ENCODE data around the gene PTK6. TPM values are rescaled to one million over a fixed set of nuclear protein-coding genes. Genes with fewer than 3 reads are reported as not detected.
A peak's percentile ranks its signal among the peaks of the same experiment; 100 is the strongest.

Gene PTK6
- total and polyA plus RNA-seq, 2 of the 13 experiments (the other 11 are each of a cell fraction or from before 2014, with no cell fraction given), result 0.08 TPM; not detected in 1

- TF ChIP-seq DZIP1 (CRISPR knock-in tag; IDR thresholded peaks at IDR 0.05) (0 out of 2 replicates have a peak, but pooled peaks have one; percentile 46), TEAD3 (CRISPR knock-in tag; optimal IDR thresholded peaks at IDR 0.05; ENCODE audit: borderline replicate concordance) (peak; percentile 58), TSC22D2 (CRISPR knock-in tag; IDR thresholded peaks at IDR 0.05; ENCODE audit: borderline replicate concordance) (no peak; the same call in 1 of the 2 replicates), KDM3A (CRISPR knock-in tag; IDR thresholded peaks at IDR 0.05; ENCODE audit: low read depth) (peak; percentile 80; the same call in 1 of the 2 replicates), PAWR (CRISPR knock-in tag; IDR thresholded peaks at IDR 0.05; ENCODE audit: borderline replicate concordance) (no peak), CCDC6 (CRISPR knock-in tag; IDR thresholded peaks at IDR 0.05) (no peak), HOXA3 (CRISPR knock-in tag; IDR thresholded peaks at IDR 0.05) (peak; percentile 33; the same call in 1 of the 2 replicates), SYNCRIP (IDR thresholded peaks at IDR 0.05; ENCODE audit: insufficient read depth, low read depth, low read length) (no peak), RXRB (CRISPR knock-in tag; IDR thresholded peaks at IDR 0.05; ENCODE audit: borderline replicate concordance) (peak; percentile 52; the same call in 1 of the 2 replicates), ZNF792 (CRISPR knock-in tag; IDR thresholded peaks at IDR 0.05) (0 out of 2 replicates have a peak, but pooled peaks have one; percentile 59), GABPB1 (CRISPR knock-in tag; IDR thresholded peaks at IDR 0.05) (peak; percentile 37), THAP11 (CRISPR knock-in tag; IDR thresholded peaks at IDR 0.05) (peak; percentile 68; the same call in 1 of the 2 replicates), ZNF724P (CRISPR knock-in tag; IDR thresholded peaks at IDR 0.05; ENCODE audit: borderline replicate concordance) (0 out of 2 replicates have a peak, but pooled peaks have one; percentile 63), MAZ (IDR thresholded peaks at IDR 0.05; ENCODE audit: borderline replicate concordance, low read depth, low read length) (0 out of 2 replicates have a peak, but pooled peaks have one; percentile 50), MAZ (CRISPR knock-in tag; IDR thresholded peaks at IDR 0.05; ENCODE audit: low read depth) (0 out of 2 replicates have a peak, but pooled peaks have one; percentile 34), ZFP41 (CRISPR knock-in tag; IDR thresholded peaks at IDR 0.05; ENCODE audit: borderline replicate concordance) (0 out of 2 replicates have a peak, but pooled peaks have one; percentile 47), NFIB (CRISPR knock-in tag; IDR thresholded peaks at IDR 0.05; ENCODE audit: borderline replicate concordance) (0 out of 2 replicates have a peak, but pooled peaks have one; percentile 28), ZBTB25 (CRISPR knock-in tag; IDR thresholded peaks at IDR 0.05) (0 out of 2 replicates have a peak, but pooled peaks have one; percentile 67), SAP130 (CRISPR knock-in tag; IDR thresholded peaks at IDR 0.05; ENCODE audit: low read depth) (peak; percentile 63), ZNF354B (CRISPR knock-in tag; IDR thresholded peaks at IDR 0.05) (0 out of 2 replicates have a peak, but pooled peaks have one; percentile 93), TRAFD1 (CRISPR knock-in tag; IDR thresholded peaks at IDR 0.05; ENCODE audit: borderline replicate concordance) (0 out of 2 replicates have a peak, but pooled peaks have one; percentile 84), ZNF441 (CRISPR knock-in tag; IDR thresholded peaks at IDR 0.05; ENCODE audit: borderline replicate concordance) (0 out of 2 replicates have a peak, but pooled peaks have one; percentile 45)
Observed at GRCh38 chr20:63580796-63581461, 43.8 kb upstream of the PTK6 start (continued).

All from HepG2 (cell line).